Bronchial epithelial cell (primary cell): Measurements from ENCODE around the gene CPNE4. TPM values are rescaled to one million over a fixed set of nuclear protein-coding genes. Genes with fewer than 3 reads are reported as not detected.

ENCODE experiments used
- DNase-seq: peaks from one replicate; pipeline ENCODE4 v3.0.0-alpha.2; 2010; ENCODE audit warnings: low read depth
- FAIRE-seq: peaks from 2 replicates; lab custom pipeline; 2011; peaks lifted over from hg19 to GRCh38; lab: Jason Lieb, UNC
- H3K27me3 ChIP-seq: 2 replicates; pipeline ENCODE4 v1.5.1; 2011; ENCODE audit warnings: low read length; ENCODE audit not compliant: control insufficient read depth, insufficient read depth
- H3K36me3 ChIP-seq: 2 replicates; pipeline ENCODE4 v1.5.1; 2011; ENCODE audit warnings: low read length; ENCODE audit not compliant: control insufficient read depth, insufficient read depth
- H3K4me3 ChIP-seq: 2 replicates; pipeline ENCODE4 v1.5.1; 2011; ENCODE audit warnings: mild to moderate bottlenecking, low read depth, low read length, control low read depth
- CTCF ChIP-seq: IDR thresholded peaks from 2 replicates; pipeline ENCODE4 v1.5.1; 2011; ENCODE audit warnings: mild to moderate bottlenecking, moderate library complexity, low read length, control low read depth, inconsistent platforms; ENCODE audit not compliant: insufficient read depth, severe bottlenecking
- total RNA-seq: library from RNA; depleted of rRNA; stranded (reverse); fragments of >200 nt; gene quantifications from 2 replicates; pipeline ENCODE4 v1.2.1, GENCODE V29; 2014

Gene CPNE4
- total RNA-seq, 1 donor from 2014 or later: under 0.01 TPM

DNA sequence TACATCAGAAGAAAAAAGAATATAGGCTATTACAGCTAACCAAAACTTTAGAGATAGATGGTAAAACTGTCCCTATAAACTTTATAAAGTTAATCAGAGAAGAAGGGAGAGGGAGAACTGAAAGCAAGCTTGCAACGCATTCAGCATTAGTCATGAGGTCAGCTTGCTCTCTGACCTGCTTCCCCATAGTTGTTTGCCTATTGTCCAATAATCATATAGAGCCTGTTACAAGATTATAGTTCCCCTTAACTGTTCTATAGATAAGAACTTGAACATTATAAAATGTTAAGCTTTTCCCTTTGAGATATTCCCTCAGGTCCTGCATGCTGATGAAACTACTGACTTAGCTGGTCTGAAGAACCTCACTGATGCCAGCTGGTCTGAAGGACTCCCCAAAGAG lies 74.5 kb downstream of the CPNE4 start:
- TF ChIP-seq CTCF: no peak
- Histone ChIP-seq H3K27me3 (no peaks in the 10 kb centered on the region), H3K36me3 (no peaks in the 10 kb centered on the region), H3K4me3 (no peak overlapping the region)
- FAIRE-seq: no peak
- peak; percentile 10 for DNase-seq

- DNase-seq (peak; percentile 3), FAIRE-seq (no peak)
- H3K4me3 ChIP-seq: no peak overlapping the region
- TF ChIP-seq CTCF: no peak
- H3K36me3 ChIP-seq: no peaks in the 10 kb centered on the region
- no peaks in the 10 kb centered on the region for H3K27me3 ChIP-seq
Observed at GRCh38 chr3:131957980-131958379, 76.8 kb downstream of the CPNE4 start.

DNA sequence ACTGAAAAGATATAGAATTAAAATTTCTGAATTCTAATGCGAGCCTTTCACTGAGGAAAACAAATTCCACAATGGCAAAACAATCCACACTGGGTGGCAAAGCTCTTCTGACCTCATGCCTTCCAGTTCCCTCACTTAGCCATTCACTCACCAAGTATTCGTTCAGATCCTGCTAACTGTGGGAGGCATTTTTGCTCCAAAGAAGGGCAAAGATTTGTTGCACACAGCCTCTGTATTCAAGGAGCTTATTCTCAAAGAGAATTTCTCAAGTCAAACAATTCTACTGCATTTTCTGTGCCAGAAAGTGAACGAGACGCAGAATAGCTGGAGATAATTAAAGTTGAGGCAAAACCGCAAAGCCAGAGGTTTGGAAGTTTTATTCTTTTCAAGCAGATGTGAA lies 77.3 kb downstream of the CPNE4 start:
- FAIRE-seq (no peak), DNase-seq (no peak)
- no peaks in the 10 kb centered on the region for H3K27me3 ChIP-seq
- no peaks in the 10 kb centered on the region for H3K36me3 ChIP-seq
- TF ChIP-seq CTCF: no peak
- no peak overlapping the region for H3K4me3 ChIP-seq

- DNase-seq (no peak), FAIRE-seq (no peak)
- Histone ChIP-seq H3K36me3 (no peaks in the 10 kb centered on the region), H3K4me3 (no peak overlapping the region), H3K27me3 (no peaks in the 10 kb centered on the region)
- TF ChIP-seq CTCF: no peak
Observed at GRCh38 chr3:131948806-131949205, 86.0 kb downstream of the CPNE4 start.

DNA sequence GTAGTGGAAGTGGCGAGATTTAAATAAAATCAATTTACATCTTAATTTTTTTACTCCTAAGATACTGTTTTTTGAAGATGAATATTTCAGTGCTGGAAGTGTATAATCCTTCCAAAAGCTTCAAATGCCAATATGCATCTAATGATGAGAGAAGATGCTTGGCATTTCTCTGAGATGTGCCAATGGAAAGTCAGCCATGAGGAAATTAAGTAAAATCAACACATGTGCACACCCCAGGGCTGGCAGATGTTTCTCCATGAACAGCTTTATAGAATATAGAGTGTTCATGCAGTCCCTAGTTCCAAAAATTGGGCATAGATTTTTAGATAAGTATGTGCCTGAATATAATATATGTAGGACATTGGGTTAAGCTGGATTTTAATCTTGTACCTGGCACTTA lies 90.1 kb downstream of the CPNE4 start:
- DNase-seq: no peak
- Histone ChIP-seq H3K27me3 (no peaks in the 10 kb centered on the region), H3K4me3 (no peak overlapping the region), H3K36me3 (no peaks in the 10 kb centered on the region)
- TF ChIP-seq CTCF: no peak
- no peak for FAIRE-seq

GRCh38 chr3:131933665-131934064 lies 101.1 kb downstream of the CPNE4 start:
- DNase-seq (no peak), FAIRE-seq (no peak)
- no peak for TF ChIP-seq CTCF
- Histone ChIP-seq H3K36me3 (no peaks in the 10 kb centered on the region), H3K27me3 (no peaks in the 10 kb centered on the region), H3K4me3 (no peak overlapping the region)
